ENCODE results near the gene EFNA2.

The EFNA2 gene

GRCh38 chr19:1284979-1285736, 515 bp upstream of the EFNA2 start:
- DNase-seq = no peak

GRCh38 chr19:1286487-1287353, 1.0 kb downstream of the EFNA2 start:
- no peak for DNase-seq

- no peak for DNase-seq
Observed at GRCh38 chr19:1287354-1288225, 1.9 kb downstream of the EFNA2 start.

GRCh38 chr19:1288226-1288612, 2.5 kb downstream of the EFNA2 start:
- DNase-seq = no peak

GRCh38 chr19:1288833-1289685, 3.4 kb downstream of the EFNA2 start:
- DNase-seq = no peak

- DNase-seq = no peak
Observed at GRCh38 chr19:1289686-1290025, 4.0 kb downstream of the EFNA2 start.

GRCh38 chr19:1290196-1290702, 4.6 kb downstream of the EFNA2 start:
- no peak for DNase-seq

- DNase-seq = no peak
Observed at GRCh38 chr19:1290703-1291651, 5.3 kb downstream of the EFNA2 start.

- no peak for DNase-seq
Observed at GRCh38 chr19:1291761-1292418, 6.2 kb downstream of the EFNA2 start.

GRCh38 chr19:1292419-1293151, 6.9 kb downstream of the EFNA2 start:
- no peak for DNase-seq

- no peak for DNase-seq
Observed at GRCh38 chr19:1293782-1294604, 8.3 kb downstream of the EFNA2 start.

GRCh38 chr19:1294688-1295087, 9.0 kb downstream of the EFNA2 start:
- DNase-seq = no peak

GRCh38 chr19:1295169-1296012, 9.7 kb downstream of the EFNA2 start:
- no peak for DNase-seq

- no peak for DNase-seq
Observed at GRCh38 chr19:1296078-1296477, 10.4 kb downstream of the EFNA2 start.

- DNase-seq = no peak
Observed at GRCh38 chr19:1296575-1297271, 11.1 kb downstream of the EFNA2 start.

- DNase-seq = no peak
Observed at GRCh38 chr19:1298235-1298634, 12.6 kb downstream of the EFNA2 start.

- no peak for DNase-seq
Observed at GRCh38 chr19:1299801-1300200, 14.1 kb downstream of the EFNA2 start.

Measured in activated CD4-positive, alpha-beta T cell treated with anti-CD3 and anti-CD28 coated beads for 1 hour (primary cell).